HepG2 (cell line): Measurements from ENCODE around the gene TUBB.

Experiments
- MAFF ChIP-seq: IDR thresholded peaks from 2 replicates; pipeline ENCODE4 v1.6.1; 2011; ENCODE audit warnings: low read depth, low read length, improper control_type of control experiment
- PHF5A ChIP-seq: IDR thresholded peaks from one replicate; pipeline ENCODE4 v1.6.1; 2018; ENCODE audit warnings: low read depth, missing genetic modification reagents; ENCODE audit not compliant: unreplicated experiment

DNA sequence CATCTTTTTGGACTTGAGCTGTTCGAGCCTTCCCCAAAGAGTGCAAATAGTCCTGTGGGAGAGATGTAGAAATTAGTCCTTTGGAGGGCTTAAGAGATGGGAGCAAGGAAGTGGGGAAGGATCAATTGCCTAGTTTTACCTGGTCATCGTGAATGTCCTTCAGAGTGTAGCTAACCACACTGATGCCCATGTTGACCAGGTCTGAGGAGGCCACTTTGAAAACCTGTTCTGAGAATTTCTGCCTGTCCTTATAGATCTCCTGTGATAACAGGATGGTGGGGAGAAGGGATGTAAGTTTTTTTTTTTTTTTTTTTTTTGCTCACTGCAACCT is 20.4 kb downstream of the TUBB start:
- TF ChIP-seq MAFF (no peak), PHF5A (CRISPR knock-in tag) (no peak)
